ENCODE measurements around the gene FIGLA. TPM values are rescaled to one million over a fixed set of nuclear protein-coding genes. Genes with fewer than 3 reads are reported as not detected.

FIGLA gene
- total RNA-seq, 1 donor from 2014 or later, result not detected

DNA sequence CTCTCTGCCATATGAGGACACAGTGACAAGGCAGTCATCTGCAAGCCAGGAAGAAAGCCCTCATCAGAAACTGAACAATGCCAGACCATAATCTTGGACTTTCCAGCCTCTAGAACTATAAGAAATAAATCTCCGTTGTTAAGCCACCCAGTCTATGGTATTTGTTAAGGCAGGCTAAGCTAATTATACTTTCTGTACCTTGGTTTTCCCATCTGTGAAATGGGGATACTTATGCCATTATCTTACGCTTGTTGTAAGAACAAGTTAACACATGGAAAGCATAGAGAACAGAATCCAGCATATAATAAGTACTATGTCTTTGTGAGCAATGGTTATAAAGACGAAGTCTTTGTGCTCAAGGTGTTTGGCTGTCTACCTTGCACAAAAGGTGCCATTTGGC, 14.2 kb downstream of the FIGLA start:
- no peak for DNase-seq (ENCODE audit: low read depth)
- TF ChIP-seq, protein P1, sequence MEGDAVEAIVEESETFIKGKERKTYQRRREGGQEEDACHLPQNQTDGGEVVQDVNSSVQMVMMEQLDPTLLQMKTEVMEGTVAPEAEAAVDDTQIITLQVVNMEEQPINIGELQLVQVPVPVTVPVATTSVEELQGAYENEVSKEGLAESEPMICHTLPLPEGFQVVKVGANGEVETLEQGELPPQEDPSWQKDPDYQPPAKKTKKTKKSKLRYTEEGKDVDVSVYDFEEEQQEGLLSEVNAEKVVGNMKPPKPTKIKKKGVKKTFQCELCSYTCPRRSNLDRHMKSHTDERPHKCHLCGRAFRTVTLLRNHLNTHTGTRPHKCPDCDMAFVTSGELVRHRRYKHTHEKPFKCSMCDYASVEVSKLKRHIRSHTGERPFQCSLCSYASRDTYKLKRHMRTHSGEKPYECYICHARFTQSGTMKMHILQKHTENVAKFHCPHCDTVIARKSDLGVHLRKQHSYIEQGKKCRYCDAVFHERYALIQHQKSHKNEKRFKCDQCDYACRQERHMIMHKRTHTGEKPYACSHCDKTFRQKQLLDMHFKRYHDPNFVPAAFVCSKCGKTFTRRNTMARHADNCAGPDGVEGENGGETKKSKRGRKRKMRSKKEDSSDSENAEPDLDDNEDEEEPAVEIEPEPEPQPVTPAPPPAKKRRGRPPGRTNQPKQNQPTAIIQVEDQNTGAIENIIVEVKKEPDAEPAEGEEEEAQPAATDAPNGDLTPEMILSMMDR (conservative IDR thresholded peaks at IDR 0.05; ENCODE audit: low read depth, low read length), result no peak
- no peak overlapping the region for H3K4me3 ChIP-seq (ENCODE audit: low read depth, low read length)

DNA sequence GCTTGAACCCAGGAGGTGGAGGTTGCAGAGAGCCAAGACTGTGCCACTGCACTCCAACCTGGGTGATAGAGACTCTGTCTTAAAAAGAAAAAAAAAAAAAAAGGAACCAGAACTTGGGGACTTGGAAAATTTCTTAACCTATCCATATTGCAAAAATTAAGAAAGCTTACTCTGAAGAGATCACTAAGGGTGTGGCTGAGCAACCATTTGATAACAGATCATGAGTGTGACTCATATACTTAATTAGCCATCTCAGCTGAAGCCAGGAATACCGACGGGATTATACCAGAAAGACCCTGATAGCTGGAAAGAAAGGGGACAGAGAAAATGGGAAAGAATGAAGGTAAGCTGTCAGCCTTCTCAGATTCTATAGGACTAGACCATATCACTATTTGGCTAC, 15.3 kb downstream of the FIGLA start:
- TF ChIP-seq, protein P1 (conservative IDR thresholded peaks at IDR 0.05; ENCODE audit: low read depth, low read length), result no peak
- no peak overlapping the region for H3K4me3 ChIP-seq (ENCODE audit: low read depth, low read length)

DNA sequence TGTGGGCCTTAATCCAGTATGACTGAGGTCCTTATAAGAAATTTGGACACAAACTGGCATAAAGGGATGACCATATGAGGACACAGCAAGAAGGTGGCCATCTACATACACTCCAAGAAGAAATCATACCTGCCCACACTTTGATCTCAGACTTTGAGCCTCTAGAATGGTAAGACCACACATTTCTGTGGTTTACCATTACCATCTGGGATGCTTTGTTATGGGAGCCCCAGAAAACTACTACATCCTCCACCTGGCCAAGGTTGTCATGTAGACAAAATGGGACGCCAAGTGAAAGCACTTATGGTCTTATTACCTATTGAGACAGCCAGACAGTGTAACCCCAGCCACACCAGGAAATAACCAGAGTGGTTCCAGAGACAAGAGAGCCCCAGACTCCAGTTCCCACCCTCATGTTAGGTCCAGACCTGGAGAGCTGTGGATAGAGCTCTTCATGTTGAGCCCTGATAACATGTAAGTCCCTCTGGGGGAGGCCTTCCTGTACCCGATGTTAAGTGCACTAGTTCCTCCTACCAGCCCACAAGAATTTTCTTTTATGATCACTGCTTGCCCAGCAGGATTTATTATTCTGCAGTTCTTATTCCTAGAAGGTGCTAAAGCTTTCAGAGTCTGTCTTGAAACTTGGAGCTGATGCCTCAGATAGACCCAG, 17.8 kb downstream of the FIGLA start:
- TF ChIP-seq, protein P1 (conservative IDR thresholded peaks at IDR 0.05; ENCODE audit: low read depth, low read length), result no peak
- H3K4me3 ChIP-seq (ENCODE audit: low read depth, low read length), result no peak overlapping the region
- no peak for DNase-seq (ENCODE audit: low read depth)

More for the DNA sequence above, 15.3 kb downstream of the FIGLA start:
- no peak for DNase-seq (ENCODE audit: low read depth)

DNA sequence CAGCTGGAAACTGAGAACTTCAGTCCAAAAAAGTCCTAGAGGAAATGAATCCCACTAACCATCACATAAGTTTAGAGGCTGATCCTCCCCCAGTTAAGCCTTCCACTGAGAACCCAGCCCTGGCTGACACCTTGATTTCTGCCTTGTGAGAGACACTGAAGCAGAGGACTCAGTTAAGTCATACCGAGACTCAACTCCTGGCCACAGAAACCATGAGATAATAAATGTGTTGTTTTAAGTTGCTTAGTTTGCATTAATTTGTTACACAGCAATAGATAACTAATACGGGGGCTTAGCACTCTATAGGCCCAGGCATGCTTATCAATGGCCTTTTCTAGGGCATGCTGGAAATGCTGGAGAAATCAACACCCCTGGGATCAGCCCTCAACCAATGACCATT, 19.0 kb downstream of the FIGLA start:
- H3K4me3 ChIP-seq (ENCODE audit: low read depth, low read length), result no peak overlapping the region
- no peak for DNase-seq (ENCODE audit: low read depth)
- TF ChIP-seq, protein P1 (conservative IDR thresholded peaks at IDR 0.05; ENCODE audit: low read depth, low read length), result no peak

DNA sequence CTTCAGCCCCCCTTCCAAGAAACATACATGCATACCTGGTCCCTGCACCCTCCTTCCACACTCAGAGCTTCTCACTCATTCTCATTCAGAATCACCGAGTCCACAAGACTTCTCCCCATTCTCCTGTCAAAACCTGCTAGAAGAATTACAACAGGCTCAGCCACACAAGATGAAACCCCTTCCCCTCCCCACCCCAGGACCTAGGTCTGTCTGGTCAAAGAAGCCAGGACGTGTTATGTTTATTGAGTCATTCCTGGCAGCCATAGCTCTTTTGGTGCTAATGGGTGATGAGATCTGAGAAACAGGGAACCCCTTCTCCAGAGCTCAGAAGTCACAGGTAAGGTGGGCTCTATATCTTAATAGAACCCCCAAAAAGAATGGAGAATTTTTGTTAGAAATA, 21.0 kb downstream of the FIGLA start:
- TF ChIP-seq, protein P1 (conservative IDR thresholded peaks at IDR 0.05; ENCODE audit: low read depth, low read length), result no peak
- no peak overlapping the region for H3K4me3 ChIP-seq (ENCODE audit: low read depth, low read length)
- no peak for DNase-seq (ENCODE audit: low read depth)

DNA sequence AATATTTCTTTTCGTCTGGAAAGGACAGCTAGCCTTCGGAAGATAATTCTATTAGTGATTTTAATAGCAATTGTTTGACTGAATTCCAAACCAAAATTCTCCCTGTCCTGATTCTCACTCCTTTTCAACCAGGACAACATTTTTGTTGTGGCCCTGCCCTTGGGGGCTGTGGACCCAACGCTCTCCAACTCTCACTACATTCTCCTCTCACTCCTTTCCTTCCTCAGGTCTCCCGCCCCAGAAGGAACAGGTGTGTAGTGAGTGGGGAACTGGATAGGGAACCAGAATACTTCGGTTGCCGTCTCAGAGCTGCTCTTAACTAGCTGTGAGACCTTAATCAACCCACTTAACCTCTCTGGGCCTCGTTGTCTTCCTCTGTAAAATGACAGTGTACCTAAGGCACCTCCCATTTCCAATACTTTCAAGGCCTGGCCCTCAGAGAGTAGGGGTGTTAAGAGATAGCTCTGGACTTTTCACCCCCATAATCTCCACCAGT, 21.8 kb downstream of the FIGLA start:
- TF ChIP-seq, protein P1 (conservative IDR thresholded peaks at IDR 0.05; ENCODE audit: low read depth, low read length), result no peak
- no peak overlapping the region for H3K4me3 ChIP-seq (ENCODE audit: low read depth, low read length)
- no peak for DNase-seq (ENCODE audit: low read depth)

Data from epithelial cell of proximal tubule (primary cell).